Lung (tissue), 12 donors: Measurements from ENCODE around the gene SYNPO2. TPM values are rescaled to one million over a fixed set of nuclear protein-coding genes. Genes with fewer than 3 reads are reported as not detected.

Source experiments
- ATAC-seq: fragments of 200-7000 bp; cut with Tn5 transposase; one replicate; pipeline ENCODE4 v1.9.1; 2020; ENCODE audit warnings: moderate number of reproducible peaks; ENCODE audit not compliant: insufficient read depth, low FRiP score
- DNase-seq, 3 donors: peaks; one replicate each; pipeline ENCODE4 v3.0.0-alpha.2; 2013 to 2017
- H3K27ac ChIP-seq, 2 donors: one replicate each; pipeline ENCODE4 v1.5.1; 2013; ENCODE audit warnings: mild to moderate bottlenecking in 2 of 2, moderate library complexity in 2 of 2, control low read depth in 1 of 2, inconsistent platforms in 1 of 2, low read depth in 1 of 2, low read length in 1 of 2
- H3K27me3 ChIP-seq, 3 donors: one replicate each; pipeline ENCODE4 v1.5.1; 2013; ENCODE audit warnings: low read length in 2 of 3; ENCODE audit not compliant: control insufficient read depth in 3 of 3, insufficient read depth in 3 of 3
- H3K36me3 ChIP-seq, 4 donors: one replicate each; pipeline ENCODE4 v1.5.1; 2013; ENCODE audit warnings: low read length in 4 of 4, mild to moderate bottlenecking in 1 of 4, moderate library complexity in 1 of 4; ENCODE audit not compliant: control insufficient read depth in 4 of 4, insufficient read depth in 4 of 4
- H3K4me1 ChIP-seq, 5 donors: one replicate each; pipeline ENCODE4 v1.5.1; 2013; ENCODE audit warnings: low read length in 5 of 5, mild to moderate bottlenecking in 2 of 5, moderate library complexity in 1 of 5; ENCODE audit not compliant: control insufficient read depth in 5 of 5, insufficient read depth in 5 of 5
- H3K4me3 ChIP-seq: one replicate; pipeline ENCODE4 v1.5.1; 2013; ENCODE audit warnings: mild to moderate bottlenecking, control low read depth, moderate library complexity
- H3K9ac ChIP-seq, 2 donors: one replicate each; pipeline ENCODE4 v1.5.1; 2013; ENCODE audit warnings: low read length in 2 of 2, control low read depth in 1 of 2; ENCODE audit not compliant: insufficient read depth in 1 of 2
- H3K9me3 ChIP-seq, 4 donors: one replicate each; pipeline ENCODE4 v1.5.1; 2013; ENCODE audit warnings: low read length in 3 of 4, mild to moderate bottlenecking in 1 of 4, moderate library complexity in 1 of 4; ENCODE audit not compliant: control insufficient read depth in 4 of 4, insufficient read depth in 3 of 4
- CTCF ChIP-seq: IDR thresholded peaks from 2 replicates; pipeline ENCODE4 v1.5.1; 2012; ENCODE audit warnings: mild to moderate bottlenecking; ENCODE audit errors: control extremely low read depth, extremely low read depth
- WGBS, 2 donors: extraction: QIAGEN DNeasy Blood & Tissue Kit; methylation state at CpG; one replicate each; pipeline ENCODE4 v1.1.7; 2013; 5-methylcytosine and 5-hydroxymethylcytosine counted together
- polyA plus RNA-seq, 2 donors: library from polyadenylated mRNA; stranded (reverse); fragments of 200-250 nt; gene quantifications; one replicate each; pipeline ENCODE4 v1.2.1, GENCODE V29; 2013
- total RNA-seq, 2 donors: library from RNA; depleted of rRNA in 1 of 2; stranded (reverse); fragments of >200 nt in 1 of 2; gene quantifications; one replicate each; pipeline ENCODE4 v1.2.1, GENCODE V29; 2014 to 2021
- donor health status: control.
- donor health status: control.
- donor health status: Bipolar disorder and iron deficiency.
- donor health status: healthy.
- donor health status: DM: yes; HTN: yes; CAD: no.

Gene SYNPO2
- total and polyA plus RNA-seq, 4 donors: 3.5 to 27.6 (median 10.1) TPM

GRCh38 chr4:119039779-119040178 lies 151.1 kb downstream of the SYNPO2 start:
- 68 to 82% methylated on average over 4 of the region's 4 CpGs for WGBS, 2 donors
- TF ChIP-seq CTCF: no peak
- Histone ChIP-seq H3K27ac (no peak overlapping the region), H3K9ac (no peak overlapping the region), H3K4me3 (no peak overlapping the region), H3K27me3 (no peaks in the 10 kb centered on the region), H3K4me1 (peaks cover 2 to 23% (median 3%) of the 10 kb centered on the region in 5 donors), H3K36me3 (no peaks in the 10 kb centered on the region), H3K9me3 (no peaks in the 10 kb centered on the region)
- DNase-seq: no peak
- no peak for ATAC-seq

GRCh38 chr4:119040261-119040660 lies 151.6 kb downstream of the SYNPO2 start:
- Histone ChIP-seq H3K9me3 (no peaks in the 10 kb centered on the region), H3K4me3 (no peak overlapping the region), H3K27me3 (no peaks in the 10 kb centered on the region), H3K27ac (peak overlapping the region in 1 of 2 donors; percentile 67), H3K9ac (no peak overlapping the region), H3K36me3 (no peaks in the 10 kb centered on the region), H3K4me1 (peaks cover 2 to 23% (median 5%) of the 10 kb centered on the region in 5 donors)
- WGBS, 2 donors: 65 to 73% methylated on average over 3 of the region's 3 CpGs
- ATAC-seq (no peak), DNase-seq (no peak)
- TF ChIP-seq CTCF: no peak

- Histone ChIP-seq H3K4me3 (no peak overlapping the region), H3K27me3 (no peaks in the 10 kb centered on the region), H3K9me3 (no peaks in the 10 kb centered on the region), H3K27ac (peak overlapping the region; percentile 67 to 80), H3K4me1 (peaks cover 2 to 21% (median 5%) of the 10 kb centered on the region in 5 donors), H3K36me3 (no peaks in the 10 kb centered on the region), H3K9ac (no peak overlapping the region)
- 80 to 86% methylated on average over 2 of the region's 2 CpGs for WGBS, 2 donors
- ATAC-seq (no peak), DNase-seq (no peak)
- TF ChIP-seq CTCF: no peak
Measured at GRCh38 chr4:119040694-119041185, 152.1 kb downstream of the SYNPO2 start.

GRCh38 chr4:119041396-119041795 lies 152.7 kb downstream of the SYNPO2 start:
- Histone ChIP-seq H3K9me3 (no peaks in the 10 kb centered on the region), H3K4me3 (no peak overlapping the region), H3K27ac (peak overlapping the region in 1 of 2 donors; percentile 60), H3K4me1 (peaks cover 4 to 15% (median 6%) of the 10 kb centered on the region in 5 donors), H3K36me3 (no peaks in the 10 kb centered on the region), H3K9ac (no peak overlapping the region), H3K27me3 (no peaks in the 10 kb centered on the region)
- no peak for TF ChIP-seq CTCF
- WGBS, 2 donors: 71 to 87% methylated on average over 2 of the region's 2 CpGs
- ATAC-seq (no peak), DNase-seq (no peak)
